ENCODE measurements around the gene PTRHD1. TPM values are rescaled to one million over a fixed set of nuclear protein-coding genes. Genes with fewer than 3 reads are reported as not detected.
A peak's percentile ranks its signal among the peaks of the same experiment; 100 is the strongest.

PTRHD1 gene
- total RNA-seq, 1 experiment from 2014 or later: 39.2 TPM

- TF ChIP-seq ESRRA (CRISPR knock-in tag; IDR thresholded peaks at IDR 0.05; ENCODE audit: borderline replicate concordance) (no peak), NR3C1 (CRISPR knock-in tag; conservative IDR thresholded peaks at IDR 0.05; ENCODE audit: low read depth) (no peak), PRDM15 (CRISPR knock-in tag; IDR thresholded peaks at IDR 0.05) (no peak)
- TF ChIP-seq, protein P1, sequence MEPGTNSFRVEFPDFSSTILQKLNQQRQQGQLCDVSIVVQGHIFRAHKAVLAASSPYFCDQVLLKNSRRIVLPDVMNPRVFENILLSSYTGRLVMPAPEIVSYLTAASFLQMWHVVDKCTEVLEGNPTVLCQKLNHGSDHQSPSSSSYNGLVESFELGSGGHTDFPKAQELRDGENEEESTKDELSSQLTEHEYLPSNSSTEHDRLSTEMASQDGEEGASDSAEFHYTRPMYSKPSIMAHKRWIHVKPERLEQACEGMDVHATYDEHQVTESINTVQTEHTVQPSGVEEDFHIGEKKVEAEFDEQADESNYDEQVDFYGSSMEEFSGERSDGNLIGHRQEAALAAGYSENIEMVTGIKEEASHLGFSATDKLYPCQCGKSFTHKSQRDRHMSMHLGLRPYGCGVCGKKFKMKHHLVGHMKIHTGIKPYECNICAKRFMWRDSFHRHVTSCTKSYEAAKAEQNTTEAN (CRISPR knock-in tag; IDR thresholded peaks at IDR 0.05): no peak
Measured at GRCh38 chr2:24831221-24832072, 38.3 kb upstream of the PTRHD1 start (continued).

DNA sequence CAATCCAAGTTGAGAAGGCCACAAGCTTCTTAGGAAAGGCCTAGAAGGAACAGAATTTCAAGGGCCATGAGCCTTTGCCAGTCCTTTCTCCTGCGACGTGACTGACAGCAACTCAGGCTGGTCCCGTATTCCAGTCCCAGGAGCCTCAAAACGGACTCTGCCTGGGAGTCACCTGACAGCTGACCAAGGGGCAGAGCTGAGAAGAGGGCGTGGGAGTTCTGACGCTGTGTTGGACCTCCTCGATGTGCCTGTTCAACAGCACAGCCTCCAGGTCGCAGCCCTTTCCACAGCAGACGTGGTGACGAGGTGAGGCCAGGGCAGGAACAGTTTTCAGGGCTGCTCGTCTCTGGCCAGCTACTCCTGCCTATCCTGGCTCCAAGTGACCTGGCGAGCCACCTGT lies 37.6 kb upstream of the PTRHD1 start:
- H3K27me3 Mint-ChIP-seq (ENCODE audit: low read depth): no peaks in the 10 kb centered on the region; the same call in 1 of the 2 replicates
- H3K36me3 Mint-ChIP-seq: peaks cover 21% of the 10 kb centered on the region
- no peak overlapping the region for H3K27ac Mint-ChIP-seq
- TF ChIP-seq CBFB (CRISPR knock-in tag; IDR thresholded peaks at IDR 0.05; ENCODE audit: low read depth) (no peak), USF1 (CRISPR knock-in tag; IDR thresholded peaks at IDR 0.05) (no peak), ZNF317 (CRISPR knock-in tag; IDR thresholded peaks at IDR 0.05; ENCODE audit: borderline replicate concordance, low read depth) (no peak), ZNF263 (CRISPR knock-in tag; IDR thresholded peaks at IDR 0.05; ENCODE audit: low read depth) (no peak), E2F4 (CRISPR knock-in tag; IDR thresholded peaks at IDR 0.05; ENCODE audit: borderline replicate concordance, low read depth) (no peak), ZBTB21 (CRISPR knock-in tag; IDR thresholded peaks at IDR 0.05; ENCODE audit: borderline replicate concordance) (no peak)
- no peak overlapping the region for H3K4me3 Mint-ChIP-seq
- POLR2A ChIA-PET: no interaction called here
- ATAC-seq: no peak
- peaks cover 35% of the 10 kb centered on the region for H3K4me1 Mint-ChIP-seq
- DNase-seq (ENCODE audit: low spot score): peak; percentile 6
- CTCF ChIA-PET: interaction anchor here (0.8 to 2.5 kb wide), 15 partner anchors 9 to 420 kb away, joined by 3 to 10 read pairs (median 4); partner anchors contain the start of gene EFR3B
- peaks cover under 1% of the 10 kb centered on the region; the same call in 1 of the 2 replicates for H3K9me3 Mint-ChIP-seq

DNA sequence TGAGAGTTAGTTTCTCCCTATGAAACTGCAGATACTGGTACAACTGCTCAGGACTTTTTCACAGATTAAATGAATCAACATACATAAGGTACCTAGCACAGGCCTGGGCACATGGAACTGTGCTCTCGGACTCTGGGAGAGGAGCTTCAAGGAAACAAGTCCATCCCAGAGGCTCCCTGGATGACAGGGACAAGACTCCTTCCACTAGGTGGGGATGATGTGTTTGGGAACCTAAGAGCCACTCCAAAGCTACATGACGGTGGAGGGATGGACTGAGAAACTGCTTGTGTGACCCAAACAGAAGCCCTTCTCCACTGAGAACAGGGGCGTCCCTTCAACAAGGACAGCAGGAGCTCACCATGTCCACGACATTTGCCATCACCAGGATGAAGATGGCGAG lies 37.2 kb upstream of the PTRHD1 start:
- Mint-ChIP-seq H3K4me3 (no peak overlapping the region), H3K27ac (no peak overlapping the region), H3K36me3 (peaks cover 24% of the 10 kb centered on the region), H3K4me1 (peaks cover 38% of the 10 kb centered on the region), H3K9me3 (peaks cover 5% of the 10 kb centered on the region; the same call in 1 of the 2 replicates), H3K27me3 (ENCODE audit: low read depth) (no peaks in the 10 kb centered on the region; the same call in 1 of the 2 replicates)
- DNase-seq (ENCODE audit: low spot score) (peak; percentile 10), ATAC-seq (no peak)
- ChIA-PET POLR2A (no interaction called here), CTCF (interaction anchor here (0.7 to 2.5 kb wide), 16 partner anchors 8 to 420 kb away, joined by 3 to 10 read pairs (median 4); partner anchors contain the start of gene EFR3B)
- TF ChIP-seq, protein P2, sequence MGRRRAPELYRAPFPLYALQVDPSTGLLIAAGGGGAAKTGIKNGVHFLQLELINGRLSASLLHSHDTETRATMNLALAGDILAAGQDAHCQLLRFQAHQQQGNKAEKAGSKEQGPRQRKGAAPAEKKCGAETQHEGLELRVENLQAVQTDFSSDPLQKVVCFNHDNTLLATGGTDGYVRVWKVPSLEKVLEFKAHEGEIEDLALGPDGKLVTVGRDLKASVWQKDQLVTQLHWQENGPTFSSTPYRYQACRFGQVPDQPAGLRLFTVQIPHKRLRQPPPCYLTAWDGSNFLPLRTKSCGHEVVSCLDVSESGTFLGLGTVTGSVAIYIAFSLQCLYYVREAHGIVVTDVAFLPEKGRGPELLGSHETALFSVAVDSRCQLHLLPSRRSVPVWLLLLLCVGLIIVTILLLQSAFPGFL (CRISPR knock-in tag; IDR thresholded peaks at IDR 0.05; ENCODE audit: borderline replicate concordance): no peak
- no peak for TF ChIP-seq ZNF671 (CRISPR knock-in tag; IDR thresholded peaks at IDR 0.05)
- TF ChIP-seq, protein P3, sequence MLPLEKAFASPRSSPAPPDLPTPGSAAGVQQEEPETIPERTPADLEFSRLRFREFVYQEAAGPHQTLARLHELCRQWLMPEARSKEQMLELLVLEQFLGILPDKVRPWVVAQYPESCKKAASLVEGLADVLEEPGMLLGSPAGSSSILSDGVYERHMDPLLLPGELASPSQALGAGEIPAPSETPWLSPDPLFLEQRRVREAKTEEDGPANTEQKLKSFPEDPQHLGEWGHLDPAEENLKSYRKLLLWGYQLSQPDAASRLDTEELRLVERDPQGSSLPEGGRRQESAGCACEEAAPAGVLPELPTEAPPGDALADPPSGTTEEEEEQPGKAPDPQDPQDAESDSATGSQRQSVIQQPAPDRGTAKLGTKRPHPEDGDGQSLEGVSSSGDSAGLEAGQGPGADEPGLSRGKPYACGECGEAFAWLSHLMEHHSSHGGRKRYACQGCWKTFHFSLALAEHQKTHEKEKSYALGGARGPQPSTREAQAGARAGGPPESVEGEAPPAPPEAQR (CRISPR knock-in tag; IDR thresholded peaks at IDR 0.05): no peak
- TF ChIP-seq FOXK1 (CRISPR knock-in tag; IDR thresholded peaks at IDR 0.05): no peak
- TF ChIP-seq, protein P4, sequence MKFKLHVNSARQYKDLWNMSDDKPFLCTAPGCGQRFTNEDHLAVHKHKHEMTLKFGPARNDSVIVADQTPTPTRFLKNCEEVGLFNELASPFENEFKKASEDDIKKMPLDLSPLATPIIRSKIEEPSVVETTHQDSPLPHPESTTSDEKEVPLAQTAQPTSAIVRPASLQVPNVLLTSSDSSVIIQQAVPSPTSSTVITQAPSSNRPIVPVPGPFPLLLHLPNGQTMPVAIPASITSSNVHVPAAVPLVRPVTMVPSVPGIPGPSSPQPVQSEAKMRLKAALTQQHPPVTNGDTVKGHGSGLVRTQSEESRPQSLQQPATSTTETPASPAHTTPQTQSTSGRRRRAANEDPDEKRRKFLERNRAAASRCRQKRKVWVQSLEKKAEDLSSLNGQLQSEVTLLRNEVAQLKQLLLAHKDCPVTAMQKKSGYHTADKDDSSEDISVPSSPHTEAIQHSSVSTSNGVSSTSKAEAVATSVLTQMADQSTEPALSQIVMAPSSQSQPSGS (CRISPR knock-in tag; IDR thresholded peaks at IDR 0.05; ENCODE audit: borderline replicate concordance, low read depth): no peak
- TF ChIP-seq NR3C1 (CRISPR knock-in tag; conservative IDR thresholded peaks at IDR 0.05; ENCODE audit: low read depth): no peak
- TF ChIP-seq, protein P5, sequence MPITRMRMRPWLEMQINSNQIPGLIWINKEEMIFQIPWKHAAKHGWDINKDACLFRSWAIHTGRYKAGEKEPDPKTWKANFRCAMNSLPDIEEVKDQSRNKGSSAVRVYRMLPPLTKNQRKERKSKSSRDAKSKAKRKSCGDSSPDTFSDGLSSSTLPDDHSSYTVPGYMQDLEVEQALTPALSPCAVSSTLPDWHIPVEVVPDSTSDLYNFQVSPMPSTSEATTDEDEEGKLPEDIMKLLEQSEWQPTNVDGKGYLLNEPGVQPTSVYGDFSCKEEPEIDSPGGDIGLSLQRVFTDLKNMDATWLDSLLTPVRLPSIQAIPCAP (CRISPR knock-in tag; IDR thresholded peaks at IDR 0.05): no peak
- TF ChIP-seq NFE2L1 (CRISPR knock-in tag; IDR thresholded peaks at IDR 0.05): no peak
- no peak for TF ChIP-seq ETV6 (CRISPR knock-in tag; IDR thresholded peaks at IDR 0.05)
- no peak for TF ChIP-seq MYBL2 (CRISPR knock-in tag; IDR thresholded peaks at IDR 0.05)
